Measurements from ENCODE around the gene CDH23. TPM values are rescaled to one million over a fixed set of nuclear protein-coding genes. Genes with fewer than 3 reads are reported as not detected.

CDH23 gene
- total RNA-seq, 2 experiments from 2014 or later: 1.6 TPM

DNA sequence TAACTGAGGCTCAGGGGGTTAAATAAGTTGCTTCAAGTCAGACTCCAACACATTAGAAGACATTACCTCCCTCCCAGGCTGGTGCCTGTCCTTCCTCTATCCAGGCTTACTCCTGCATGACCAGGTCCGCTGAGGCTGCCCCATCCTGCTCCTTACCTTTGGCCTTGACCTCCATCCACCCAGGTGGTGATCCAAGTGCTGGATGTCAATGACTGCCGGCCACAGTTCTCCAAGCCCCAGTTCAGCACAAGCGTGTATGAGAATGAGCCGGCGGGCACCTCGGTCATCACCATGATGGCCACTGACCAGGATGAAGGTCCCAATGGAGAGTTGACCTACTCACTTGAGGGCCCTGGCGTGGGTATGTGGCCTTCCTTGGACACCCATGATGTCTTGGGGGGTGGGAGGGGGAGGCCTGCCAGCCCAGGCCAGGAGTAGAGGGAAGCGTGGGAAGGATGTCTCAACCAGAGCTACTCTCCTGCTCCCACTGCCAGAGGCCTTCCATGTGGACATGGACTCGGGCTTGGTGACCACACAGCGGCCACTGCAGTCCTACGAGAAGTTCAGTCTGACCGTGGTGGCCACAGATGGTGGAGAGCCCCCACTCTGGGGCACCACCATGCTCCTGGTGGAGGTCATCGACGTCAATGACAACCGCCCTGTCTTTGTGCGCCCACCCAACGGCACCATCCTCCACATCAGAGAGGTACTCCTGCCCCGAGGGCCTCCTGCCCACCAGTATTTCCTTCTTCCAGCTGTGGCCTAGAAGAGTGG is 406.2 kb downstream of the CDH23 start:
- intact Hi-C loops (cut with micrococcal nuclease): no loop called here
- H3K27me3 Mint-ChIP-seq (ENCODE audit: low read depth): no peaks in the 10 kb centered on the region
- CTCF ChIA-PET: no interaction called here
- H3K4me1 Mint-ChIP-seq (ENCODE audit: low read depth): no peaks in the 10 kb centered on the region
- no peak overlapping the region for H3K4me3 Mint-ChIP-seq
- no peak for DNase-seq
- no peak overlapping the region for H3K27ac Mint-ChIP-seq
- H3K9me3 Mint-ChIP-seq: no peaks in the 10 kb centered on the region
- no peaks in the 10 kb centered on the region for H3K36me3 Mint-ChIP-seq (ENCODE audit: low read depth)

DNA sequence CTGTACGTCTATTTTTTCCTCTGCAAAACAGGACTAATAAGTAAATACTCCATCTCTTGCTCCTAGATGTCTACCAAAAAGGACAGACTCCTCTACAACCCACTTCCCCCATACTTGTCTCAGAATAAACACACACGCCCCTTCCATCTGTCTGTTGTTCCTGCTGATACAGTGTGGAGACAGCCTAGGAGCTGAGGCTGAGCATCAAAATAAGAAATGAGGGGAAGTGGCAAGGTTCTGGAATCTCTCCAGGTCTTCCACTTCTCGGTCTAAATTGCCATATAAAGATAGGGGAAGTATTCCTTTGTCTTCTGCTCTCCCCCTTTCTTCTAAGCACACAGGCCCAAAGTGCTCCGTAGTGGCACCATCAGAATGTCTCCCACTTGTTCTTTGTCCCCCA is 407.4 kb downstream of the CDH23 start:
- intact Hi-C loops (cut with micrococcal nuclease): no loop called here
- no peak overlapping the region for H3K27ac Mint-ChIP-seq
- no peak overlapping the region for H3K4me3 Mint-ChIP-seq
- no peaks in the 10 kb centered on the region for H3K27me3 Mint-ChIP-seq (ENCODE audit: low read depth)
- no peaks in the 10 kb centered on the region for H3K36me3 Mint-ChIP-seq (ENCODE audit: low read depth)
- no peaks in the 10 kb centered on the region for H3K9me3 Mint-ChIP-seq
- CTCF ChIA-PET: no interaction called here
- DNase-seq: no peak
- H3K4me1 Mint-ChIP-seq (ENCODE audit: low read depth): no peaks in the 10 kb centered on the region

DNA sequence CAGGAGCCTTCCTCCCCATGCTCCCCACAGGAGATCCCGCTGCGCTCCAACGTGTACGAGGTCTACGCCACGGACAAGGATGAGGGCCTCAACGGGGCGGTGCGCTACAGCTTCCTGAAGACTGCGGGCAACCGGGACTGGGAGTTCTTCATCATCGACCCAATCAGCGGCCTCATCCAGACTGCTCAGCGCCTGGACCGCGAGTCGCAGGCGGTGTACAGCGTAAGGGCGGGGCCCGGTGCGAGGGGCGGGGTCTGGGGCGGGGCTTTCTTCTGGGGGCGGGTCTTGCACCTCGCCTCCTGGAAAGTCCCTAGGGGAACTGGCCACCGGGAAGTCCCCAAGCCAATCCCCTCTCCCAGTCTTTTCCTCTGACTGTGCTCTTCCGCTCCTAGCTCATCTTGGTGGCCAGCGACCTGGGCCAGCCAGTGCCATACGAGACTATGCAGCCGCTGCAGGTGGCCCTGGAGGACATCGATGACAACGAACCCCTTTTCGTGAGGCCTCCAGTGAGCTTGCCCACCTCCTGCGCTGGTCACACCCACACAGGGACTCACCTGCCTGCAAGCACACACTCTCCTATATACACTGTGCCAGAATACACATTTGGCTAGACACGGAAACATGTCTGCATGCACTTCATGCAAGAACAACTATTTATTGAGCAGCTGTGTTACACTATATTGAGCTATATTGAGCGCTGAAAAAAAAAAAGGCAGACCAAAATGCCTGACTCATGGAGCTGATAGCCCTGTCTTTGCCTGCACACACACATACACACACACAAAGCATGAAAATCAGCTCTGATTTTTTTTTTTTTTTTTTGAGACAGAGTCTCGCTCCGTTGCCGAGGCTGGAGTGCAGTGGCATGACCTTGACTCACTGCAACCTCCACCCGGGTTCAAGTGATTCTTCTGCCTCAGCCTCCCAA is 409.3 kb downstream of the CDH23 start:
- H3K4me3 Mint-ChIP-seq: no peak overlapping the region
- DNase-seq: no peak
- intact Hi-C loops (cut with micrococcal nuclease): no loop called here
- no peaks in the 10 kb centered on the region for H3K27me3 Mint-ChIP-seq (ENCODE audit: low read depth)
- no peaks in the 10 kb centered on the region for H3K4me1 Mint-ChIP-seq (ENCODE audit: low read depth)
- no peak overlapping the region for H3K27ac Mint-ChIP-seq
- H3K9me3 Mint-ChIP-seq: no peaks in the 10 kb centered on the region
- CTCF ChIA-PET: interaction anchor here (0.7 to 1.0 kb wide), 3 partner anchors 70 to 237 kb away, joined by 3 read pairs; no protein-coding TSS in a partner anchor
- H3K36me3 Mint-ChIP-seq (ENCODE audit: low read depth): no peaks in the 10 kb centered on the region

- H3K4me3 Mint-ChIP-seq: no peak overlapping the region
- no peak overlapping the region for H3K27ac Mint-ChIP-seq
- no peaks in the 10 kb centered on the region for H3K9me3 Mint-ChIP-seq
- CTCF ChIA-PET: interaction anchor here (0.7 to 1.0 kb wide), 3 partner anchors 71 to 238 kb away, joined by 3 read pairs; no protein-coding TSS in a partner anchor
- intact Hi-C loops (cut with micrococcal nuclease): no loop called here
- no peaks in the 10 kb centered on the region for H3K36me3 Mint-ChIP-seq (ENCODE audit: low read depth)
- H3K27me3 Mint-ChIP-seq (ENCODE audit: low read depth): no peaks in the 10 kb centered on the region
- no peaks in the 10 kb centered on the region for H3K4me1 Mint-ChIP-seq (ENCODE audit: low read depth)
- no peak for DNase-seq
Measured at GRCh38 chr10:71806704-71807556, 410.2 kb downstream of the CDH23 start.

DNA sequence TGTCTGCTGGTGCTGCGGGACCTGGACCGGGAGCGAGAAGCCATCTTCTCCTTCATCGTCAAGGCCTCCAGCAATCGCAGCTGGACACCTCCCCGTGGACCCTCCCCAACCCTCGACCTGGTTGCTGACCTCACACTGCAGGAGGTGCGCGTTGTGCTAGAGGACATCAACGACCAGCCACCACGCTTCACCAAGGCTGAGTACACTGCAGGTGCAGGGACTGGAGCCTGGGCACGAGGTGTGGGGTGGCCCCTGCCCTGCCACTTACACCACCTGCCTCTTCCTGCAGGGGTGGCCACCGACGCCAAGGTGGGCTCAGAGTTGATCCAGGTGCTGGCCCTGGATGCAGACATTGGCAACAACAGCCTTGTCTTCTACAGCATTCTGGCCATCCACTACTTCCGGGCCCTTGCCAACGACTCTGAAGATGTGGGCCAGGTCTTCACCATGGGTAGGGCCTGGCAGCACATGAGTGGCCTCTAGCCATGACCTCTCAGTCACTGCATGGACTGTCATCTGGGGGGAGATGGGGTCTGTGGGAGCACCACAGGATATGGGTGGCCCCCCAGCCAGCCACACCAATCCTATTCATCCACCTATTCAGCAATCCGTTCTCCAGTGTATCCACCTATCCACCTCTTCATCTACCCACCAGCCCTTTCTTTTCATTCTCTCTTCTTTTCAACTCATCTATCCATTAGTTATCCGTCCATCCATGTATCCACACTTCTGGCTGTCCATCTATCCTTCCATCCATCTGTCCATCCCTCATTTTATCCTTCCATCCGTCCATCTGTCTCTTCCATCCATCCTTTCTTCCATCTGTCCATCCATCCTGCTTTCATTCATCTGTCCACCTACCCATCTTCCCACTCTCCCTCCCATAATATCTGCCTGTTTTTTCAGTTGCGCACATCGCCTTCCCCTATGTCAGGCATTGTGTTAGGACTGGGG is 411.1 kb downstream of the CDH23 start:
- Mint-ChIP-seq H3K9me3 (no peaks in the 10 kb centered on the region), H3K4me1 (ENCODE audit: low read depth) (peaks cover 2% of the 10 kb centered on the region), H3K27ac (no peak overlapping the region), H3K4me3 (no peak overlapping the region), H3K27me3 (ENCODE audit: low read depth) (no peaks in the 10 kb centered on the region), H3K36me3 (ENCODE audit: low read depth) (no peaks in the 10 kb centered on the region)
- no peak for DNase-seq
- intact Hi-C loops (cut with micrococcal nuclease): no loop called here
- CTCF ChIA-PET: no interaction called here

GRCh38 chr10:71809628-71810027 is 412.9 kb downstream of the CDH23 start:
- H3K36me3 Mint-ChIP-seq (ENCODE audit: low read depth): peaks cover 2% of the 10 kb centered on the region
- peaks cover 2% of the 10 kb centered on the region for H3K4me1 Mint-ChIP-seq (ENCODE audit: low read depth)
- H3K9me3 Mint-ChIP-seq: no peaks in the 10 kb centered on the region
- no peak overlapping the region for H3K4me3 Mint-ChIP-seq
- DNase-seq: no peak
- CTCF ChIA-PET: no interaction called here
- no peak overlapping the region for H3K27ac Mint-ChIP-seq
- intact Hi-C loops (cut with micrococcal nuclease): no loop called here
- no peaks in the 10 kb centered on the region for H3K27me3 Mint-ChIP-seq (ENCODE audit: low read depth)

- DNase-seq: no peak
- CTCF ChIA-PET: interaction anchor here (1.5 to 2.7 kb wide), 2 partner anchors 37 to 118 kb away, joined by 3 to 13 read pairs; partner anchors contain the start of gene VSIR
- Mint-ChIP-seq H3K9me3 (no peaks in the 10 kb centered on the region), H3K36me3 (ENCODE audit: low read depth) (peaks cover 2% of the 10 kb centered on the region), H3K27ac (no peak overlapping the region), H3K4me3 (no peak overlapping the region), H3K4me1 (ENCODE audit: low read depth) (peaks cover 2% of the 10 kb centered on the region), H3K27me3 (ENCODE audit: low read depth) (no peaks in the 10 kb centered on the region)
- intact Hi-C loops (cut with micrococcal nuclease): no loop called here
Measured at GRCh38 chr10:71810048-71810750, 413.5 kb downstream of the CDH23 start.

DNA sequence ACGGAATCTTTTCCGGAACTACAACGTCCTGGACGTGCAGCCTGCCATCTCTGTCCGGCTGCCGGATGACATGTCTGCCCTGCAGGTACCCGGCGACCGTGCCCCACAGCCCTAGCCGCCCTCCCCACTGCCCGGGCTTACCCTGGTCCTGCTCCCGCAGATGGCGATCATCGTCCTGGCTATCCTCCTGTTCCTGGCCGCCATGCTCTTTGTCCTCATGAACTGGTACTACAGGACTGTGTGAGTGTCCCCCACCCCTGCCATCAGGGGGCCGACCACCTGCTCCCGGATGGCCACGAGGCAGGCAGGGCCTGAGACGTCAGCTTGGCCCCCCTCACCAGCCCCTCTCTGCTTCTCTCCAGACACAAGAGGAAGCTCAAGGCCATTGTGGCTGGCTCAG is 414.6 kb downstream of the CDH23 start:
- DNase-seq: no peak
- H3K27ac Mint-ChIP-seq: no peak overlapping the region
- peaks cover 2% of the 10 kb centered on the region for H3K4me1 Mint-ChIP-seq (ENCODE audit: low read depth)
- no peaks in the 10 kb centered on the region for H3K9me3 Mint-ChIP-seq
- no peaks in the 10 kb centered on the region for H3K27me3 Mint-ChIP-seq (ENCODE audit: low read depth)
- CTCF ChIA-PET: interaction anchor here (0.7 to 3.7 kb wide), 13 partner anchors 31 to 516 kb away, joined by 3 to 25 read pairs (median 4); partner anchors contain the start of genes CDH23 and VSIR
- no peak overlapping the region for H3K4me3 Mint-ChIP-seq
- H3K36me3 Mint-ChIP-seq (ENCODE audit: low read depth): peaks cover 5% of the 10 kb centered on the region
- intact Hi-C loops (cut with micrococcal nuclease): no loop called here

DNA sequence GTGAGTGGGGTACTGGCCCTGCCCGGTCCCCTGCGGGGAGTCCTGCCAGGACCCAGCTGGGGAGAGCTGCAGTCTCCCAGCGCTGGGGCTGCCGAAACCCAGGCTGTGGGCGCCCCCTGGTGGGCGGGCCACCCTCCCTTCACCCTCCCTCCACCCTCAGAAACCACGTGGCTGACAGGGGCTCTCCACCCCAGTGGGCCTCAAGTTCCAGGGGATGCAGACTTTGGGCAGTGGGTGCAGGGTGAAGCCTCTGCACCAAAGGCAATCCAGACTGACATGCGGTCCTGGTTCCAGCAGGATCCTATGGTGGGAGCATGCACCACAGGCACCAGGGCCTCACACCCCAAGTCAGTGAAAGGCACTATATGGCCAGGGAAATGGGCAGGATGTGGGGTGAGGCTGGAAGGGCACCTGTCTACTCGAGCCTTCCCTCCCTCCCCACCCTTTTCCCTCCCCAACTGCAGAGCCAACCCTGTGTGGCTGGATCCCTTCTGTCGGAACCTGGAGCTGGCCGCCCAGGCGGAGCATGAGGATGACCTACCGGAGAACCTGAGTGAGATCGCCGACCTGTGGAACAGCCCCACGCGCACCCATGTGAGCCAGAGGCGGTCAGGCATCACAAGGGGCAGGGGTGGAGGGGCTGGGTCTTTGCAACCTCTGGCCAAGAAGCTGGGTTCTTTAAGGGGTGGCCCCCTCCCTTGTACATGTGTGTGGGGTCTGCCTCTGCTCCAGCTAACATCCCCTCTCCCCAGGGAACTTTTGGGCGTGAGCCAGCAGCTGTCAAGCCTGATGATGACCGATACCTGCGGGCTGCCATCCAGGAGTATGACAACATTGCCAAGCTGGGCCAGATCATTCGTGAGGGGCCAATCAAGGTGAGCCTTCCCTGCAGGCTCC is 415.5 kb downstream of the CDH23 start:
- no peak overlapping the region for H3K27ac Mint-ChIP-seq

More for the DNA sequence above, 415.5 kb downstream of the CDH23 start:
- peaks cover 5% of the 10 kb centered on the region for H3K36me3 Mint-ChIP-seq (ENCODE audit: low read depth)
- peak; percentile 83 for DNase-seq
- no peaks in the 10 kb centered on the region for H3K9me3 Mint-ChIP-seq
- CTCF ChIA-PET: interaction anchor here (0.6 to 3.7 kb wide), 21 partner anchors 14 to 1147 kb away, joined by 3 to 25 read pairs (median 4); partner anchors contain the start of genes CDH23 and VSIR
- H3K4me1 Mint-ChIP-seq (ENCODE audit: low read depth): peaks cover 2% of the 10 kb centered on the region
- no peaks in the 10 kb centered on the region for H3K27me3 Mint-ChIP-seq (ENCODE audit: low read depth)
- intact Hi-C loops (cut with micrococcal nuclease): loop anchor here (1.0 to 2.0 kb wide), 5 partner anchors 39 to 497 kb away; partner anchors contain the start of gene VSIR
- no peak overlapping the region for H3K4me3 Mint-ChIP-seq
